Measurements from ENCODE around the gene PIGM.

GRCh38 chr1:159977364-159978106, 54.3 kb downstream of the PIGM start:
- TF ChIP-seq, protein P1, sequence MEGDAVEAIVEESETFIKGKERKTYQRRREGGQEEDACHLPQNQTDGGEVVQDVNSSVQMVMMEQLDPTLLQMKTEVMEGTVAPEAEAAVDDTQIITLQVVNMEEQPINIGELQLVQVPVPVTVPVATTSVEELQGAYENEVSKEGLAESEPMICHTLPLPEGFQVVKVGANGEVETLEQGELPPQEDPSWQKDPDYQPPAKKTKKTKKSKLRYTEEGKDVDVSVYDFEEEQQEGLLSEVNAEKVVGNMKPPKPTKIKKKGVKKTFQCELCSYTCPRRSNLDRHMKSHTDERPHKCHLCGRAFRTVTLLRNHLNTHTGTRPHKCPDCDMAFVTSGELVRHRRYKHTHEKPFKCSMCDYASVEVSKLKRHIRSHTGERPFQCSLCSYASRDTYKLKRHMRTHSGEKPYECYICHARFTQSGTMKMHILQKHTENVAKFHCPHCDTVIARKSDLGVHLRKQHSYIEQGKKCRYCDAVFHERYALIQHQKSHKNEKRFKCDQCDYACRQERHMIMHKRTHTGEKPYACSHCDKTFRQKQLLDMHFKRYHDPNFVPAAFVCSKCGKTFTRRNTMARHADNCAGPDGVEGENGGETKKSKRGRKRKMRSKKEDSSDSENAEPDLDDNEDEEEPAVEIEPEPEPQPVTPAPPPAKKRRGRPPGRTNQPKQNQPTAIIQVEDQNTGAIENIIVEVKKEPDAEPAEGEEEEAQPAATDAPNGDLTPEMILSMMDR (conservative IDR thresholded peaks at IDR 0.05; ENCODE audit: low read depth in 2 of 2), result no peak
- TF ChIP-seq, protein P2, sequence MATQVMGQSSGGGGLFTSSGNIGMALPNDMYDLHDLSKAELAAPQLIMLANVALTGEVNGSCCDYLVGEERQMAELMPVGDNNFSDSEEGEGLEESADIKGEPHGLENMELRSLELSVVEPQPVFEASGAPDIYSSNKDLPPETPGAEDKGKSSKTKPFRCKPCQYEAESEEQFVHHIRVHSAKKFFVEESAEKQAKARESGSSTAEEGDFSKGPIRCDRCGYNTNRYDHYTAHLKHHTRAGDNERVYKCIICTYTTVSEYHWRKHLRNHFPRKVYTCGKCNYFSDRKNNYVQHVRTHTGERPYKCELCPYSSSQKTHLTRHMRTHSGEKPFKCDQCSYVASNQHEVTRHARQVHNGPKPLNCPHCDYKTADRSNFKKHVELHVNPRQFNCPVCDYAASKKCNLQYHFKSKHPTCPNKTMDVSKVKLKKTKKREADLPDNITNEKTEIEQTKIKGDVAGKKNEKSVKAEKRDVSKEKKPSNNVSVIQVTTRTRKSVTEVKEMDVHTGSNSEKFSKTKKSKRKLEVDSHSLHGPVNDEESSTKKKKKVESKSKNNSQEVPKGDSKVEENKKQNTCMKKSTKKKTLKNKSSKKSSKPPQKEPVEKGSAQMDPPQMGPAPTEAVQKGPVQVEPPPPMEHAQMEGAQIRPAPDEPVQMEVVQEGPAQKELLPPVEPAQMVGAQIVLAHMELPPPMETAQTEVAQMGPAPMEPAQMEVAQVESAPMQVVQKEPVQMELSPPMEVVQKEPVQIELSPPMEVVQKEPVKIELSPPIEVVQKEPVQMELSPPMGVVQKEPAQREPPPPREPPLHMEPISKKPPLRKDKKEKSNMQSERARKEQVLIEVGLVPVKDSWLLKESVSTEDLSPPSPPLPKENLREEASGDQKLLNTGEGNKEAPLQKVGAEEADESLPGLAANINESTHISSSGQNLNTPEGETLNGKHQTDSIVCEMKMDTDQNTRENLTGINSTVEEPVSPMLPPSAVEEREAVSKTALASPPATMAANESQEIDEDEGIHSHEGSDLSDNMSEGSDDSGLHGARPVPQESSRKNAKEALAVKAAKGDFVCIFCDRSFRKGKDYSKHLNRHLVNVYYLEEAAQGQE (IDR thresholded peaks at IDR 0.05; ENCODE audit: unreplicated experiment), result no peak
- no peak for TF ChIP-seq EZH2 (IDR thresholded peaks at IDR 0.05; ENCODE audit: low read depth, unreplicated experiment)
- no peak for TF ChIP-seq ZNF331 (CRISPR knock-in tag; IDR thresholded peaks at IDR 0.05; ENCODE audit: low read depth)
- no peak for TF ChIP-seq CREB1 (CRISPR knock-in tag; IDR thresholded peaks at IDR 0.05; ENCODE audit: low read depth)
- TF ChIP-seq EZH2phosphoT487 (IDR thresholded peaks at IDR 0.05; ENCODE audit: unreplicated experiment), result no peak
- TF ChIP-seq POLR2AphosphoS5 (IDR thresholded peaks at IDR 0.05; ENCODE audit: low read depth), result no peak
- no peak for TF ChIP-seq JUNB (IDR thresholded peaks at IDR 0.05; ENCODE audit: unreplicated experiment)
- TF ChIP-seq, protein P3, sequence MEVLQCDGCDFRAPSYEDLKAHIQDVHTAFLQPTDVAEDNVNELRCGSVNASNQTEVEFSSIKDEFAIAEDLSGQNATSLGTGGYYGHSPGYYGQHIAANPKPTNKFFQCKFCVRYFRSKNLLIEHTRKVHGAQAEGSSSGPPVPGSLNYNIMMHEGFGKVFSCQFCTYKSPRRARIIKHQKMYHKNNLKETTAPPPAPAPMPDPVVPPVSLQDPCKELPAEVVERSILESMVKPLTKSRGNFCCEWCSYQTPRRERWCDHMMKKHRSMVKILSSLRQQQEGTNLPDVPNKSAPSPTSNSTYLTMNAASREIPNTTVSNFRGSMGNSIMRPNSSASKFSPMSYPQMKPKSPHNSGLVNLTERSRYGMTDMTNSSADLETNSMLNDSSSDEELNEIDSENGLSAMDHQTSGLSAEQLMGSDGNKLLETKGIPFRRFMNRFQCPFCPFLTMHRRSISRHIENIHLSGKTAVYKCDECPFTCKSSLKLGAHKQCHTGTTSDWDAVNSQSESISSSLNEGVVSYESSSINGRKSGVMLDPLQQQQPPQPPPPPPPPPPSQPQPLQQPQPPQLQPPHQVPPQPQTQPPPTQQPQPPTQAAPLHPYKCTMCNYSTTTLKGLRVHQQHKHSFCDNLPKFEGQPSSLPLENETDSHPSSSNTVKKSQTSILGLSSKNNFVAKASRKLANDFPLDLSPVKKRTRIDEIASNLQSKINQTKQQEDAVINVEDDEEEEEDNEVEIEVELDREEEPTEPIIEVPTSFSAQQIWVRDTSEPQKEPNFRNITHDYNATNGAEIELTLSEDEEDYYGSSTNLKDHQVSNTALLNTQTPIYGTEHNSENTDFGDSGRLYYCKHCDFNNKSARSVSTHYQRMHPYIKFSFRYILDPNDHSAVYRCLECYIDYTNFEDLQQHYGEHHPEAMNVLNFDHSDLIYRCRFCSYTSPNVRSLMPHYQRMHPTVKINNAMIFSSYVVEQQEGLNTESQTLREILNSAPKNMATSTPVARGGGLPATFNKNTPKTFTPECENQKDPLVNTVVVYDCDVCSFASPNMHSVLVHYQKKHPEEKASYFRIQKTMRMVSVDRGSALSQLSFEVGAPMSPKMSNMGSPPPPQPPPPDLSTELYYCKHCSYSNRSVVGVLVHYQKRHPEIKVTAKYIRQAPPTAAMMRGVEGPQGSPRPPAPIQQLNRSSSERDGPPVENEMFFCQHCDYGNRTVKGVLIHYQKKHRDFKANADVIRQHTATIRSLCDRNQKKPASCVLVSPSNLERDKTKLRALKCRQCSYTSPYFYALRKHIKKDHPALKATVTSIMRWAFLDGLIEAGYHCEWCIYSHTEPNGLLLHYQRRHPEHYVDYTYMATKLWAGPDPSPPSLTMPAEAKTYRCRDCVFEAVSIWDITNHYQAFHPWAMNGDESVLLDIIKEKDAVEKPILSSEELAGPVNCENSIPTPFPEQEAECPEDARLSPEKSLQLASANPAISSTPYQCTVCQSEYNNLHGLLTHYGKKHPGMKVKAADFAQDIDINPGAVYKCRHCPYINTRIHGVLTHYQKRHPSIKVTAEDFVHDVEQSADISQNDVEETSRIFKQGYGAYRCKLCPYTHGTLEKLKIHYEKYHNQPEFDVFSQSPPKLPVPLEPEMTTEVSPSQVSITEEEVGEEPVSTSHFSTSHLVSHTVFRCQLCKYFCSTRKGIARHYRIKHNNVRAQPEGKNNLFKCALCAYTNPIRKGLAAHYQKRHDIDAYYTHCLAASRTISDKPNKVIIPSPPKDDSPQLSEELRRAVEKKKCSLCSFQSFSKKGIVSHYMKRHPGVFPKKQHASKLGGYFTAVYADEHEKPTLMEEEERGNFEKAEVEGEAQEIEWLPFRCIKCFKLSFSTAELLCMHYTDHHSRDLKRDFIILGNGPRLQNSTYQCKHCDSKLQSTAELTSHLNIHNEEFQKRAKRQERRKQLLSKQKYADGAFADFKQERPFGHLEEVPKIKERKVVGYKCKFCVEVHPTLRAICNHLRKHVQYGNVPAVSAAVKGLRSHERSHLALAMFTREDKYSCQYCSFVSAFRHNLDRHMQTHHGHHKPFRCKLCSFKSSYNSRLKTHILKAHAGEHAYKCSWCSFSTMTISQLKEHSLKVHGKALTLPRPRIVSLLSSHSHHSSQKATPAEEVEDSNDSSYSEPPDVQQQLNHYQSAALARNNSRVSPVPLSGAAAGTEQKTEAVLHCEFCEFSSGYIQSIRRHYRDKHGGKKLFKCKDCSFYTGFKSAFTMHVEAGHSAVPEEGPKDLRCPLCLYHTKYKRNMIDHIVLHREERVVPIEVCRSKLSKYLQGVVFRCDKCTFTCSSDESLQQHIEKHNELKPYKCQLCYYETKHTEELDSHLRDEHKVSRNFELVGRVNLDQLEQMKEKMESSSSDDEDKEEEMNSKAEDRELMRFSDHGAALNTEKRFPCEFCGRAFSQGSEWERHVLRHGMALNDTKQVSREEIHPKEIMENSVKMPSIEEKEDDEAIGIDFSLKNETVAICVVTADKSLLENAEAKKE (CRISPR knock-in tag; IDR thresholded peaks at IDR 0.05), result no peak

Data from GM23338 (cell line).